SU-DHL-6 (cell line): ENCODE measurements around the gene PSME3IP1.

Experiments used
- EZH2phosphoT487 ChIP-seq: fragments of 200-600 bp; sonication (generic), shearing (Covaris generic); conservative IDR thresholded peaks from 2 replicates; pipeline ENCODE4 v1.6.1; 2018; ENCODE audit warnings: mild to moderate bottlenecking, antibody characterized with exemption, low read length, moderate library complexity, mixed read lengths
- TF ChIP-seq, protein P1 (sequence below): fragments of 200-600 bp; sonication (generic); IDR thresholded peaks from one replicate; pipeline ENCODE4 v1.5.1; 2017; ENCODE audit warnings: antibody characterized with exemption, mild to moderate bottlenecking, low read length, moderate library complexity; ENCODE audit not compliant: insufficient read depth, poor library complexity, severe bottlenecking

DNA sequence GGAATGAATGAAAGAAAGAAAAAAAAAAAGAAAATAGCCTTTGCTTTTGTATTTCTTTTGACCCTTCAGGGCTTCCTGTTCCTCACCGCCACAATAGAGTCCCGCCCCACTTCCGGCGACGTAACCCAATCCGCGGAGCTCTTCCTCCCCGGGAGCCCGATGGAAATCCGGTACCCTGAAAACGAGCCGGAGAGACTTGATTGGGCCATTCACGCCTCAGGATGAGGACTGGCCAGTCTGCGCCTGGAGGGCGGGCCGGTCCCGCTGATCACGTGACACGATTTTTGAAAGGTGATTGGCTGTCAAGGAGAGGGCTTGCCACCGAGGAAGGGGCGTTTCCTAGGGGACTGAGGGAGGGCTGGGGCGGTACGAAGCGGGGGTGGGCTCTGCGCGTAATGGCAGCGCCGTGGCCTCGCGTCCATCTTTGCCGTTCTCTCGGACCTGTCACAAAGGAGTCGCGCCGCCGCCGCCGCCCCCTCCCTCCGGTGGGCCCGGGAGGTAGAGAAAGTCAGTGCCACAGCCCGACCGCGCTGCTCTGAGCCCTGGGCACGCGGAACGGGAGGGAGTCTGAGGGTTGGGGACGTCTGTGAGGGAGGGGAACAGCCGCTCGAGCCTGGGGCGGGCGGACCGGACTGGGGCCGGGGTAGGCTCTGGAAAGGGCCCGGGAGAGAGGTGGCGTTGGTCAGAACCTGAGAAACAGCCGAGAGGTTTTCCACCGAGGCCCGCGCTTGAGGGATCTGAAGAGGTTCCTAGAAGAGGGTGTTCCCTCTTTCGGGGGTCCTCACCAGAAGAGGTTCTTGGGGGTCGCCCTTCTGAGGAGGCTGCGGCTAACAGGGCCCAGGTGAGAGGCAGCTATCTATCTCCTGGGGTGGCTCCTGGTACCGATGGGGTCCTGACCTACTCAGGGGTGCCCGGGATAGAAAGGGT, at the start of gene PSME3IP1, which contains the start of gene RSPRY1:
- TF ChIP-seq, protein P1, sequence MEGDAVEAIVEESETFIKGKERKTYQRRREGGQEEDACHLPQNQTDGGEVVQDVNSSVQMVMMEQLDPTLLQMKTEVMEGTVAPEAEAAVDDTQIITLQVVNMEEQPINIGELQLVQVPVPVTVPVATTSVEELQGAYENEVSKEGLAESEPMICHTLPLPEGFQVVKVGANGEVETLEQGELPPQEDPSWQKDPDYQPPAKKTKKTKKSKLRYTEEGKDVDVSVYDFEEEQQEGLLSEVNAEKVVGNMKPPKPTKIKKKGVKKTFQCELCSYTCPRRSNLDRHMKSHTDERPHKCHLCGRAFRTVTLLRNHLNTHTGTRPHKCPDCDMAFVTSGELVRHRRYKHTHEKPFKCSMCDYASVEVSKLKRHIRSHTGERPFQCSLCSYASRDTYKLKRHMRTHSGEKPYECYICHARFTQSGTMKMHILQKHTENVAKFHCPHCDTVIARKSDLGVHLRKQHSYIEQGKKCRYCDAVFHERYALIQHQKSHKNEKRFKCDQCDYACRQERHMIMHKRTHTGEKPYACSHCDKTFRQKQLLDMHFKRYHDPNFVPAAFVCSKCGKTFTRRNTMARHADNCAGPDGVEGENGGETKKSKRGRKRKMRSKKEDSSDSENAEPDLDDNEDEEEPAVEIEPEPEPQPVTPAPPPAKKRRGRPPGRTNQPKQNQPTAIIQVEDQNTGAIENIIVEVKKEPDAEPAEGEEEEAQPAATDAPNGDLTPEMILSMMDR, result no peak
- no peak for TF ChIP-seq EZH2phosphoT487
